Inflammatory macrophage treated with lipopolysaccharide for 1 hour (primary cell): Measurements from ENCODE around the gene CLDN12.
A peak's percentile ranks its signal among the peaks of the same experiment; 100 is the strongest.

Source experiments
- DNase-seq, 2 donors: peaks; one replicate each; pipeline ENCODE4 v3.0.0-alpha.2; 2020 to 2022

Gene CLDN12

GRCh38 chr7:90403174-90404113 lies at the start of gene CLDN12:
TSS of gene CLDN12 (plus strand) at chr7:90403461. CDS start at chr7:90412677, 9,216 bp downstream.
- peak; percentile 82 to 95 for DNase-seq

DNA sequence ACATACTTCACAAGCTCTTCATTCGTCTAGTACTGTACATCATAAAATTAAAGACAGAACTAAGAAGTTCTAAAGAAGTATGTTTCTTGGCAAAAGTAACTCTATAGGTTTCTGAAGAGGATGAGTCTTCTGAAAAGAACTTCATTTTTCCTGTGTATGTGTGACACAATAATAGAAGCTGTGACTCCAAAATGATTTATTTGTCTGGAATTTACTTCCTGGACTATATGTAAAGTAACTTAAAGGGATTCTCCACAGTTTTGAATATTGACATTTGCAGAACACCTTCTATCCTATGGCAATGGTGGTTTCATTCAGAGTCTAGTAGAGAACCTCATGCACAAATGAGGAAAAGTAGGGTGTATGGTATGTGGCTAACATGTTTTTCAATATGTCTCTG lies 19.8 kb upstream of the CLDN12 start:
- no peak for DNase-seq

DNA sequence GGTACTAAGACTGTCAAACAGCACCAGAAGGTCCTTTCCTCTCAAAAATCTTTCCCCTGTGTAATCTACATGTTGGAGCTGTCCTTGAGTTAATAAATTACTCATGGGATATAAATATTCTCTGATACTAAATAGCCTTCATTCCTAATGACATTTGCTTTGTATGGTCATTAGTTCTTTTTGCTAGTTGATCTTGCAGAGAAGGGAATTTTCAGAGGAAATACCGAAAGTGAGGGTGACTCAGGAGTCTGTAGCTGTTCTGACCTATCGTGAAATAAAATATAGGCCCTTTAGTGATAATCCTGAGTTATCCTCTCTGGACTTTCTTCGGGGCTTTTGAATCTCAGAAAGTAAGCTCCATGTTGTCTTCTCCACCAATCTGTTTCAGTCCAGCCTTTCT lies 19.4 kb upstream of the CLDN12 start:
- no peak for DNase-seq

DNA sequence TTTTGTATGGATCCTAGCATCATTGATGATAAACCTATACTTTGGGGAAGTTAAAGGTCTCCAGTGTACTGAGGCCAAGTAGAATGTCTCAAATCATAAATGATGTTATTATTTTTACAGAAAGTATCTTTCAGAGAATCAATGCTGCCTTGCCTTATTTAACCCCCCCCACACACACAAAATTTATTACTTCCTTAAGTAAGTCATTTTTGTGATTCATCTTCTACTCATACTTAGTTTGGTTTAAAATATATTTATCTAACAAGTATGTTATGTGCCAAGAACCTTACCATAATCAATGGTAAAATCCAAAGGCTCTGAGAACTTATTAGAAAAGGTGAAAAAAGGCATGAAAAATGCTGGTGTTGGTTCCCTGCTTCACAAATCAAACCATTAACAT lies 18.8 kb upstream of the CLDN12 start:
- DNase-seq, result no peak

GRCh38 chr7:90387470-90388240 lies 15.6 kb upstream of the CLDN12 start:
- no peak for DNase-seq

DNA sequence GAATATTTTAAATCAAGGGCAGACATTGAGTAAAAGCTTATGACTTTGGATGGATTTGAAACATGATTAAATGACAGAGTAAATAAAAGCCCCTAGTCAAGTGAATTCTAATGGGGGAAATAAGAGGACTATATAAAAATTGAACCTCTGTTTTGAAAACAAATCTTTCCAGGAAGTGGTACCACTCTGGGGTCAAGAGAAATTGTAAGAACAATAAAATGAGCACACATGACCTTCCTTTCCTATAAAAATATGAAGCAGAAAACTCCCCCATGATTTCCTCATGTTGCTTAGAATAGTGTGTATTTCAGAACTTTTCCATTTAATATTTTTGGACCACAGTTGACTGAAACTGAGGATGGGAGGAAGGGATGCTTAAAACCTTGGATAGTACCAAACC lies 12.3 kb upstream of the CLDN12 start:
- no peak for DNase-seq

- DNase-seq, result no peak
Observed at GRCh38 chr7:90391488-90391887, 11.8 kb upstream of the CLDN12 start.

DNA sequence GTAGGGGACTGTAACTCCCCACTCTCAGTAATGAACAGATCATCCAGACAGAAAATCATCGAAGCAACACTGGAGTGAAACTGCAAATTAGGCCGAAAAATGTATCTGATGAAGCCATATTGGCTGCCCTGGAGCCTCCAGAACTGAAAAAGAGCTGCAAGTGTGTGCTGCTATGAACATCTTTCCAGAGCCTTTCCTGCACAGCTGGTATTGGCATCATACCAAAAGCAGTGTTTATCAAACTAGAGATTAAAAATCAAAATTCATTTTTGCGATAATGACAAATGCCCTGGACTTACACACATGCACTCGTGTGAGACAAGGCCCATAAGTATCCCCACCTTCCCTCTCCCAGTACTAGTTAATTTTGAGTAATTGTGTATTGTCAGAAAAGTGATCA lies 6.8 kb upstream of the CLDN12 start:
- DNase-seq, result no peak

- no peak for DNase-seq
Observed at GRCh38 chr7:90401989-90402388, 1.3 kb upstream of the CLDN12 start.

GRCh38 chr7:90402785-90403173 lies 482 bp upstream of the CLDN12 start:
- no peak for DNase-seq

DNA sequence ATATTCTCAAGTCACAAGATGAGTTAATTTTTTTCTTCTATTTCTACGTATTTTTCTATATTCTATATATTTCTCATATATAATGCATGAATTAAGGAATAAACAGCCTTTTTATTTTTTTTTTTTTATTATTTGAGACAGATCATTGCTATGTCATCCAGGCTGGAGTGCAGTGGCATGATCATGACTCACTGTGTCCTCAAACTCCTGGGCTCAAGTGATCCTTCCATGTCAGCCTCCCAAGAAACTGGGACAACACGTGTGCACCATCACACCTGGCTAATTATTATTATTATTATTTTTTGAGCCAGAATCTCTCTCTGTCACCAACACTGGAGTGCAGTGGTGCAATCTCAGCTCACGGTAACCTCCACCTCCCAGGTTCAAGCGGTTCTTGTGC lies 1.5 kb downstream of the CLDN12 start:
- peak in 1 of 2 donors; percentile 33 for DNase-seq

- no peak for DNase-seq
Observed at GRCh38 chr7:90407484-90407821, 4.2 kb downstream of the CLDN12 start.

DNA sequence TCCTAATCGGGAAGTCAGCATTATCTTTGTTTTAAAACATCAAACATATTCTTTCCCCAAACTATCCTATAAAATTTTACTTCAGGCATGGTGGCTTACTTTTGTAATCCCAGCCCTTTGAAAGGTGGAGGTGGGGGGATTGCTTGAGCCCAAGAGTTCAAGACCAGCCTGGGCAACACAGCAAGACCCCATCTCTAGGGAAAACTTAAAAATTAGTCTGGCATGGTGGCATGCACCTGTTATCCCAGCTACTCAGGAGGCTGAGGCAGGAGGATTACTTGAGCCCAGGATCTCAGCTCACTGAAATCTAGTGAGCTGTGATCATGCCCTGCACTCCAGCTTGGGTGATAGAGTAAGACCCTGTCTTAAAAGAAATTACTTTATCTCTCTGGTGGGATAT lies 4.9 kb downstream of the CLDN12 start:
- DNase-seq, result no peak

GRCh38 chr7:90409667-90410066 lies 6.4 kb downstream of the CLDN12 start:
- DNase-seq, result no peak

DNA sequence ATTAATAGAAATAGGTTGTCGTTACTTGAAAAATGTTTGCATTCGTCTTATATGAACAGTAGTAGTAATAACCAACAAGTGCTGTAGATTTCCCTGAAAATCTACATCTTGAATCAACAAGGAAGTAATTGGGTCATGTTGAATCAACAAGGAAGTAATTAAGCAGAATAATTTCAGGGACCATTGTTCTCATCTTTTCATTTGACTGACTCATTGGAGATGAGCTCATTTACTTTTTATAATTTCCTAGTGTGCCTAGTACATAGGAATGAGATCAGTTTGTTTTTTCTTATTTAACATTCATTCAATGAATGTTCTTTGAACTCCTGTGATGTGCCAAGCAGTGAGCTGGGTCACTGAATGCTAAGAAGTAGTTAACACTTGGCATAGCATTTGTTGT lies 8.2 kb downstream of the CLDN12 start:
- DNase-seq, result peak in 1 of 2 donors; percentile 18

GRCh38 chr7:90412458-90413184 lies 9.4 kb downstream of the CLDN12 start:
- no peak for DNase-seq

DNA sequence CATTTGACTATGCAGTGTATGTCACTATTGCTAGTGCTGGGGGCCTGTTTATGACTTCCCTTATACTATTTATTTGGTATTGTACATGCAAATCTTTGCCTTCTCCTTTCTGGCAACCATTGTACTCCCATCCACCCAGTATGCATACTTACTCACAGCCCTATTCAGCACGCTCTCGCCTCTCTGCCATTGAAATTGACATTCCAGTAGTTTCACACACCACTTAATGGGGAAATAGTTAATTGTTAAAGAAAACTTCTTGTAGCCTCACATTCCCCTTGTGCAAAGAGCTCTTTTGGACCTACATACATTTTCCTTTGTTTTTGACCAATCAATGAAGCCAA lies 9.9 kb downstream of the CLDN12 start:
- no peak for DNase-seq

DNA sequence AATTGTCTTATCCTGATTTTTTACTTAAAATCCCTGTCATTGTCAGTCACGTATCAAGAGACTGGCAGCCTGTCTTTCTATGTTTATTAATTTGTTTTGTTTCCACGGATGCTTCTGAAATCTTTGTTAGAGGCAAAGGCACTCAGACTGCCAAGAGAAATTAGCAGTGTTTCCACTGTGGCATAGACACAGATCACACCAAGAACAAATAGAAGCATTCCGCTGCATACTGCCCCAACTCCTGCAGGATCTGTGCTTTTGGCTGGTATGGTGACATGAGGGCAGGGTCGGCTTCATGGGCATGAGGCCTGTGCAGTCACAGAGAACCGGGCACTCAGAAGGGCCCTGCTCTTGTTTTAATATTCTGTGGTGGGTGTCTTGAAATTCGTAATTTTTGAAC lies 18.4 kb downstream of the CLDN12 start:
- DNase-seq, result no peak

DNA sequence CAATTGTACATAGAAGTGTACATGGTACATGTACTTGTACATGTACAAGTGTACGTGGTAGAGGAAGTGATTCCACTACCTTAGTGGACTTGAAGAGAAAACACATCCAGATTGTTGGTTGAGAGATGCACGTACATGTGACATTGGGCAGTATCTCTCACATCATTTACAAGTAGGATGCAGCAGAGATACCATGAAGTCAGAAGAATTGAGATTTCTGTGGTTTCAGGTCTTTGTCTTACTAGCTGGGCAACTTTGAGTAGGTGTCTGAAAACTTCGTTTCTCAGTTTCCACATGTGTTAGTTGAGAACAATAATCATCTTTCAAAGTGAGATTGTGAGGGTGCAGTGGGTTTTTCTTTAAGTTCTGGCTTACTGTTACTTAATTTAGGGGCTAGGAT lies 21.5 kb downstream of the CLDN12 start:
- no peak for DNase-seq

GRCh38 chr7:90425376-90425775 lies 22.1 kb downstream of the CLDN12 start:
- no peak for DNase-seq

DNA sequence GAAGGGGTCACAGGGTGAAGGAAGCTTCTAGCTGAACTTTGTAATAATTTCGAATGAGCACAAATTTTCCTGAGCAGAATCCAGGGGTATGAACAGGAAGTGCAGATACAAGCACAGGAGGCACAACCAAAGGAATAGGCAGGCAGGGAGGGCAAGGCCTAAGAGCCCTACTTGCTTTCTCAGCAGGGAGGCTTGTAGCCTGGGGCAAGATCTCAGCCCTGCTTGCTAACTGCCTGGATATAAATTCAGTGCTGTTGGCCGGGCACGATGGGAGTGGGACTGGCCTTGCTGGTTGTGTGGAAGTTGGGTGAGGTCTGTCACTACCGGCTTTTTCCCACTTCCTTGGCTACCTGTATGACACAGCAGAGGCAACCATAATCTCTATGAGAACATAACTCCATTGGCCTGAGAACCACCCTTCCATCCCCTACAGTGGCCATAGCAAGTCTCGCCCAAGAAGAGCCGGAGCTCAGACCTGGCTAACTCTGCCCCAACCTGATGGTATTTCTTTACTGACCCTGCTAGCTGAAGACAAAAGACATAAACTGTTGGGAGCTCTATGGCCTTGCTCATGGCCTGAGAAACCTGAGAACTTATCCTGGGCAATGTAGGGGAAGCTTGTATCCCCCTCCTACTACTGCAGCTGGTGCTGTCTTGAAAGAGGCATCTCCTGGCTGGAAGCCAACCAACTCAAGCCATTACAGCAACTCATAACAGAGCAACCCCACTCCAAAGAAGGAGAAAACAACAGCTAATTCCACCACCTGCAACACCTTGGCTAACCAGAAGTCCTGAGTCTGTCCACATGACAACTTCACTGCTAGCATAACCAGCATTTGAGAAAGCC lies 27.6 kb downstream of the CLDN12 start:
- DNase-seq, result no peak

DNA sequence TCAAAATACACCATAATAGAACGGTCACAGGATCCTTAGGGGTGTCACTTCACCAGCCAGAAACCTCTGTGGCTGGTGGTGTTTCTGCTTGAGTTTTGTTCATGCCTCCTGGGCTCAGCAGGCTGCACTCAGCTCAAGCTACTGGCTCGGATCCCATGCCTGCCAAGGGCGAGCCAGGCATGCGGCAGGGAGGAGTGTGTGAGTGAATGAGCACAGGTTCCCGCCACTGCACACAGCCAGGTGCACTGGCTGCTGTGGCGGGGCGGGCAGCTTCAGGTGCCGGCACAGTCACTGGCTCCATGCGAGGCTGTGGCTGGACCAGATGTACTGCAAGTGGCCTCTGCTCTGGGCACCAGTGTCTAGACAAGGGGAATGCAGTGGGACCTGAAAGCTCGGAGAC lies 29.5 kb downstream of the CLDN12 start:
- no peak for DNase-seq

GRCh38 chr7:90433221-90433620 lies 30.0 kb downstream of the CLDN12 start:
- no peak for DNase-seq
